ENCODE results near the gene ZG16B. TPM values are rescaled to one million over a fixed set of nuclear protein-coding genes. Genes with fewer than 3 reads are reported as not detected.

Gene ZG16B
- total RNA-seq, 4 donors from 2014 or later: 17.7 to 80.5 (median 23.4) TPM

GRCh38 chr16:2853531-2854073 lies 23.5 kb downstream of the ZG16B start:
- 83% methylated on average over 15 of the region's 18 CpGs for WGBS

GRCh38 chr16:2854700-2855309 lies 24.7 kb downstream of the ZG16B start:
- Histone ChIP-seq H3K4me1 (peaks cover 30% of the 10 kb centered on the region), H3K27me3 (peaks cover 63% of the 10 kb centered on the region), H3K9me3 (no peaks in the 10 kb centered on the region), H3K36me3 (no peaks in the 10 kb centered on the region), H3K27ac (no peak overlapping the region), H3K4me3 (no peak overlapping the region)
- no peak for DNase-seq (ENCODE audit: low spot score in 2 of 2)
- TF ChIP-seq EP300 (IDR thresholded peaks at IDR 0.05) (no peak), CTCF (IDR thresholded peaks at IDR 0.05) (no peak), POLR2A (IDR thresholded peaks at IDR 0.05) (no peak), POLR2AphosphoS5 (IDR thresholded peaks at IDR 0.05) (no peak)
- WGBS: 88% methylated on average over 5 of the region's 5 CpGs

More at GRCh38 chr16:2853531-2854073, 23.5 kb downstream of the ZG16B start:
- Histone ChIP-seq H3K27ac (no peak overlapping the region), H3K27me3 (peaks cover 64% of the 10 kb centered on the region), H3K9me3 (no peaks in the 10 kb centered on the region), H3K36me3 (no peaks in the 10 kb centered on the region), H3K4me1 (peaks cover 26% of the 10 kb centered on the region), H3K4me3 (no peak overlapping the region)
- no peak for DNase-seq (ENCODE audit: low spot score in 2 of 2)
- TF ChIP-seq EP300 (IDR thresholded peaks at IDR 0.05) (no peak), POLR2A (IDR thresholded peaks at IDR 0.05) (no peak), CTCF (IDR thresholded peaks at IDR 0.05) (no peak), POLR2AphosphoS5 (IDR thresholded peaks at IDR 0.05) (no peak)

GRCh38 chr16:2855536-2855935 lies 25.4 kb downstream of the ZG16B start:
- no peak overlapping the region for H3K27ac ChIP-seq
- 48% methylated on average over 5 of the region's 6 CpGs for WGBS
- no peaks in the 10 kb centered on the region for H3K36me3 ChIP-seq
- no peak overlapping the region for H3K4me3 ChIP-seq
- peaks cover 30% of the 10 kb centered on the region for H3K4me1 ChIP-seq
- DNase-seq (ENCODE audit: low spot score in 2 of 2): no peak
- H3K9me3 ChIP-seq: no peaks in the 10 kb centered on the region
- H3K27me3 ChIP-seq: peaks cover 61% of the 10 kb centered on the region
- TF ChIP-seq CTCF (IDR thresholded peaks at IDR 0.05) (no peak), EP300 (IDR thresholded peaks at IDR 0.05) (no peak), POLR2A (IDR thresholded peaks at IDR 0.05) (no peak), POLR2AphosphoS5 (IDR thresholded peaks at IDR 0.05) (no peak)

GRCh38 chr16:2856061-2856670 lies 26.1 kb downstream of the ZG16B start:
- DNase-seq (ENCODE audit: low spot score in 2 of 2): no peak
- Histone ChIP-seq H3K27ac (no peak overlapping the region), H3K9me3 (no peaks in the 10 kb centered on the region), H3K27me3 (peaks cover 64% of the 10 kb centered on the region), H3K36me3 (no peaks in the 10 kb centered on the region), H3K4me3 (no peak overlapping the region), H3K4me1 (peaks cover 30% of the 10 kb centered on the region)
- 73% methylated on average over 12 of the region's 14 CpGs for WGBS
- TF ChIP-seq CTCF (IDR thresholded peaks at IDR 0.05) (no peak), POLR2AphosphoS5 (IDR thresholded peaks at IDR 0.05) (no peak)

- Histone ChIP-seq H3K4me1 (peaks cover 30% of the 10 kb centered on the region), H3K4me3 (peak overlapping the region; percentile 40), H3K36me3 (no peaks in the 10 kb centered on the region), H3K27ac (peak overlapping the region; percentile 81), H3K9me3 (no peaks in the 10 kb centered on the region), H3K27me3 (peaks cover 64% of the 10 kb centered on the region)
- WGBS: 78% methylated on average over 12 of the region's 24 CpGs
- no peak for DNase-seq (ENCODE audit: low spot score in 2 of 2)
- no peak for TF ChIP-seq POLR2A (IDR thresholded peaks at IDR 0.05)
- TF ChIP-seq POLR2AphosphoS5 (IDR thresholded peaks at IDR 0.05): no peak
- TF ChIP-seq EP300 (IDR thresholded peaks at IDR 0.05): no peak
- no peak for TF ChIP-seq CTCF (IDR thresholded peaks at IDR 0.05)
Observed at GRCh38 chr16:2856686-2857450, 26.8 kb downstream of the ZG16B start.
